WI38 (cell line): ENCODE data around the gene COLEC12.

ENCODE experiments used
- H3K4me3 ChIP-seq: 2 replicates; pipeline ENCODE4 v1.5.1; 2011; ENCODE audit warnings: low read depth, mild to moderate bottlenecking, control low read depth, low read length
- CTCF ChIP-seq: IDR thresholded peaks from 2 replicates; pipeline ENCODE4 v1.5.1; 2012; ENCODE audit warnings: low read depth, mild to moderate bottlenecking, control low read depth, low read length

COLEC12 gene

GRCh38 chr18:366466-367061, 133.9 kb downstream of the COLEC12 start:
- no peak for TF ChIP-seq CTCF
- H3K4me3 ChIP-seq = no peak overlapping the region

- H3K4me3 ChIP-seq = no peak overlapping the region
- TF ChIP-seq CTCF = no peak
Observed at GRCh38 chr18:365651-366050, 134.8 kb downstream of the COLEC12 start.

- no peak overlapping the region for H3K4me3 ChIP-seq
- no peak for TF ChIP-seq CTCF
Observed at GRCh38 chr18:364256-364826, 136.2 kb downstream of the COLEC12 start.

- no peak overlapping the region for H3K4me3 ChIP-seq
Observed at GRCh38 chr18:363301-364085, 137.0 kb downstream of the COLEC12 start.

GRCh38 chr18:362311-363290, 137.9 kb downstream of the COLEC12 start:
- H3K4me3 ChIP-seq = no peak overlapping the region
- no peak for TF ChIP-seq CTCF

More at GRCh38 chr18:363301-364085, 137.0 kb downstream of the COLEC12 start:
- no peak for TF ChIP-seq CTCF

GRCh38 chr18:361941-362310, 138.6 kb downstream of the COLEC12 start:
- H3K4me3 ChIP-seq = no peak overlapping the region
- no peak for TF ChIP-seq CTCF
